ENCODE results near the gene HMGXB3. TPM values are rescaled to one million over a fixed set of nuclear protein-coding genes. Genes with fewer than 3 reads are reported as not detected.

The HMGXB3 gene, protein sequence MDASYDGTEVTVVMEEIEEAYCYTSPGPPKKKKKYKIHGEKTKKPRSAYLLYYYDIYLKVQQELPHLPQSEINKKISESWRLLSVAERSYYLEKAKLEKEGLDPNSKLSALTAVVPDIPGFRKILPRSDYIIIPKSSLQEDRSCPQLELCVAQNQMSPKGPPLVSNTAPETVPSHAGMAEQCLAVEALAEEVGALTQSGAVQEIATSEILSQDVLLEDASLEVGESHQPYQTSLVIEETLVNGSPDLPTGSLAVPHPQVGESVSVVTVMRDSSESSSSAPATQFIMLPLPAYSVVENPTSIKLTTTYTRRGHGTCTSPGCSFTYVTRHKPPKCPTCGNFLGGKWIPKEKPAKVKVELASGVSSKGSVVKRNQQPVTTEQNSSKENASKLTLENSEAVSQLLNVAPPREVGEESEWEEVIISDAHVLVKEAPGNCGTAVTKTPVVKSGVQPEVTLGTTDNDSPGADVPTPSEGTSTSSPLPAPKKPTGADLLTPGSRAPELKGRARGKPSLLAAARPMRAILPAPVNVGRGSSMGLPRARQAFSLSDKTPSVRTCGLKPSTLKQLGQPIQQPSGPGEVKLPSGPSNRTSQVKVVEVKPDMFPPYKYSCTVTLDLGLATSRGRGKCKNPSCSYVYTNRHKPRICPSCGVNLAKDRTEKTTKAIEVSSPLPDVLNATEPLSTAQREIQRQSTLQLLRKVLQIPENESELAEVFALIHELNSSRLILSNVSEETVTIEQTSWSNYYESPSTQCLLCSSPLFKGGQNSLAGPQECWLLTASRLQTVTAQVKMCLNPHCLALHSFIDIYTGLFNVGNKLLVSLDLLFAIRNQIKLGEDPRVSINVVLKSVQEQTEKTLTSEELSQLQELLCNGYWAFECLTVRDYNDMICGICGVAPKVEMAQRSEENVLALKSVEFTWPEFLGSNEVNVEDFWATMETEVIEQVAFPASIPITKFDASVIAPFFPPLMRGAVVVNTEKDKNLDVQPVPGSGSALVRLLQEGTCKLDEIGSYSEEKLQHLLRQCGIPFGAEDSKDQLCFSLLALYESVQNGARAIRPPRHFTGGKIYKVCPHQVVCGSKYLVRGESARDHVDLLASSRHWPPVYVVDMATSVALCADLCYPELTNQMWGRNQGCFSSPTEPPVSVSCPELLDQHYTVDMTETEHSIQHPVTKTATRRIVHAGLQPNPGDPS (N-terminal part only)
- total RNA-seq: 10 to 100 TPM; 23.6 to 44.6 (median 29.4) TPM

DNA sequence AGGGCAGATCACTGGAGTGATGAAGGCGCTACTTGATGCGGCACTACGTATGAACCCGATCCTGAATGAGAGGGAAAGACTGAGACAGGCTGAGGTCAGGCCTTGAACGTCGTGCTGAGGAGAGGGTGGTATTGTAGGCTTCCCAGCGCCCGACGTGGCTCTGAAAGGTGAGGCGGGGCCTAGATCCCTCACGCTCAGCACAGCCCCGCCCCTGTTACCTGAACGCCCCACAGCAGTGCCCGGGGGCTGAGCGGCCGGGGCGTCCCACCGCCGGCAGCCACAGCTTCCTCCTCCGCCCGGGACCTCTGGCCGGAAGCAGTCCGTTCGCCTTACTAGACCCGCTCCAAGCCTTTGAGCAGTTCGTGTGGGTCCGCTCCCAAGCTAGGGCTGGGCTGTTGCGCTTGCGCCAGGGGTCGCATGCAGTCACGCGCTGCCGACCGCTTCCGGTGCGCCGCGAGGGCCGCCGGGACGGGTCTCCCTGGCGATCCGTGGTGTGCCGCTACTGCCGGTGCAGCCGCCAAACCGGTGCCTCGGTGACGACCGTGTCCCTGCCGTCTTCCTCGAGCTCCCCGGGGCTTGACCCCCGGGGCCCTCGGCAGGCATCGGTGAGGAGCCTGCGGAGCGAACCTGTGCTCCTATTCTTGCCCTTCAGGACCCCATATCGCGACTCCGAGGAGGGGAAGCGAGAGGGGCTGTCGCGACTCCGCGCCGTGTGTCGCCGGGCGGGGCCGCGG is at the start of gene HMGXB3, which contains the start of gene TIGD6:
Gene HMGXB3 (plus strand): TSS at position 484 of the 734 bp plus-strand sequence. CDS start 4,114 bp downstream, outside the sequence.
Gene TIGD6 (minus strand): TSS at position 399 of the 734 bp plus-strand sequence. CDS start 4,306 bp downstream, outside the sequence.
- TF ChIP-seq, protein P1, sequence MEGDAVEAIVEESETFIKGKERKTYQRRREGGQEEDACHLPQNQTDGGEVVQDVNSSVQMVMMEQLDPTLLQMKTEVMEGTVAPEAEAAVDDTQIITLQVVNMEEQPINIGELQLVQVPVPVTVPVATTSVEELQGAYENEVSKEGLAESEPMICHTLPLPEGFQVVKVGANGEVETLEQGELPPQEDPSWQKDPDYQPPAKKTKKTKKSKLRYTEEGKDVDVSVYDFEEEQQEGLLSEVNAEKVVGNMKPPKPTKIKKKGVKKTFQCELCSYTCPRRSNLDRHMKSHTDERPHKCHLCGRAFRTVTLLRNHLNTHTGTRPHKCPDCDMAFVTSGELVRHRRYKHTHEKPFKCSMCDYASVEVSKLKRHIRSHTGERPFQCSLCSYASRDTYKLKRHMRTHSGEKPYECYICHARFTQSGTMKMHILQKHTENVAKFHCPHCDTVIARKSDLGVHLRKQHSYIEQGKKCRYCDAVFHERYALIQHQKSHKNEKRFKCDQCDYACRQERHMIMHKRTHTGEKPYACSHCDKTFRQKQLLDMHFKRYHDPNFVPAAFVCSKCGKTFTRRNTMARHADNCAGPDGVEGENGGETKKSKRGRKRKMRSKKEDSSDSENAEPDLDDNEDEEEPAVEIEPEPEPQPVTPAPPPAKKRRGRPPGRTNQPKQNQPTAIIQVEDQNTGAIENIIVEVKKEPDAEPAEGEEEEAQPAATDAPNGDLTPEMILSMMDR (IDR thresholded peaks at IDR 0.05; ENCODE audit: low read depth): no peak

DNA sequence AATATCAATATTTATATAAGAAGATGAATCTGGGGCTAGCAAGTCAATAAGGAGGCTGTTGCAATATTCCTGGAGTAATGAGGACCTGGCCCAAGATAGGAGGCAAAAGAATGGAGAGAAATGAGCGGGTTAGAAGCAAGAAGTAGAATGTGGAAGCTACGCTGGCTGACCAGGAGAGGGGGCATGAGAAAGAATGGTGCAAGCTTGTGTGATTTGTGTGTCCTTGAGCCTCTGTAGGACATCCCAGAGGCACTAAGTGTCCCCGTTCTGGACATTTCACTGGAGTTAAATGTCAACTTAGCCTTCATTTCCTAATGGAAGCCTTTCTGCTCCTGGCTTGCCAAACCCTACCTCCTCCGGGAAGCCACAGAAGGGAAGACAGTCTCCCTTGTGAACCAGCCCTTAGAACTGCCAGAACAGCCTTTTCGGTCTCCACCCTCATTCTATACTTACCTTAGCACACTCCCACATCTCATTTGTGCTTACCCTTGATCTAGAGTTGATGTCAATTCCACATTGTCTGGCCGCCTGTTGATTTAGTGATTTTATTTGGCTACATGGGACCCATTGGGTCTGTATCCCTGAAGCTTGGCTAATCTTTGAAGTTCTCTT is 49.3 kb upstream of the HMGXB3 start:
- TF ChIP-seq, protein P1 (IDR thresholded peaks at IDR 0.05; ENCODE audit: low read depth): no peak

DNA sequence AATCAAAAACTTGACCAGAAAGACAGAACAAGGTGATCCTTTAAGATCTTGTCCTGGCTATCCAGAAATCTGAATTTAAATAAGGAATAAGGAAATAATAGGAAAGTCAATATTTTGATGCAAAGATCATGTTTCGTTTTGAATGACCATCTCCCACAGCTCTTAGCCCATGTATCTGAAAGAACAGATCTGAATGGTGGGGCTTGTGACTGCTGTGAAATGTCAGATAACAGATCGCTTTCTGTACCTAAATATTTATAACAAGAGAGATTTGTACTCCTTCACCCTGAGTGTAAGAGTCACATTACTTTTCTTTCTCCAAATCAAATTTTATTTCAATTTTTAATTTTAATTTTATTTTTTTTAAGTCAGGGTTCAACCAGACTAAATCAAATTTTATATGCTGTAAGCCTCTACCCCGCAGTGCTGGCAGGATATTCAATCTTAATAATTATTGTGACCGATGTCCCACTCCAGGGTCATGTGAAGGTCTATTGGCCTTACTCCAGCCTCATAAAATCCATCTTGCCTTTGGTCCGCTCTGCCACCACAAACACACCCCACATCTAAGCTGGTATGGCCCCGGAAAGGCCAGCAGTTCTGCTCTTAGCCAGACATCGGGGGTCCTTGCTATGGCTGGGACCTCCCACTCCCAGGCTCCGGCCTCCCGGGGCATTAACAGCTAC is 47.0 kb upstream of the HMGXB3 start:
- TF ChIP-seq, protein P1 (IDR thresholded peaks at IDR 0.05; ENCODE audit: low read depth): no peak

DNA sequence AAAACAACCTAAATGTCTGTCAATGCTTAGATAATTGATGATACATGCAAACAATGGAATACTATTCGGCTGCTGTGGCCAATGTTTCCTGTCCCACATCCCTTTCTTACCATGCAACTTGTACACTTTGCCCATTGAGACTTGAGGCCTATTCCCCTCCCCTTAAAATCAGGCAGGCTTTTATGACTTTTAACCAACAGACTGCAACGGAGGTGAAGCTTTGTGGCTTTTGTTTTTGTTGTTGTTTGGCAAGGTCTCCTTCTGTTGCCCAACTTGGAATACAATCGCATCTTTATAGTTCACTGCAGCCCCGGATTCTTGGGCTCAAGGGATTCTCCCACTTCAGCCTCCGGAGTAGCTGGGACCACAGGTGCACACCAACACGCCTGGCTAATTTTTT is 45.7 kb upstream of the HMGXB3 start:
- TF ChIP-seq, protein P1 (IDR thresholded peaks at IDR 0.05; ENCODE audit: low read depth): no peak

DNA sequence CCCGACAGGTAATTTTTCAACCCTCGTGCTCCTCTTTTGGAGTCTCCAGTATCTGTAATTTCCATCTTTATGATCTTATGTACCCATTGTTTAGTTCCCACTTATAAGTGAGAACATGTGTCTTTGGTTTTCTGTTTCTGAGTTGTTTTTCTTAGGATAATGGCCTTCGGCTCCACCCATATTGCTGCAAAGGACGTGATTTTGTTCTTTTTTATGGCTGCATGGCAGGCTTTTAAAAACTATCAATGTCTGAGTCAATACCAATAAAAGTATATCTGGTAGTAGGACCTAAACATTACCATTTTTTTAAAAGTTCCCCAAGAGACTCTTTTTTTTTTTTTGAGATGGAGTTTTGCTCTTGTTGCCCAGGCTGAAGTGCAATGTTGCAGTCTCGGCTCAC is 43.9 kb upstream of the HMGXB3 start:
- TF ChIP-seq, protein P1 (IDR thresholded peaks at IDR 0.05; ENCODE audit: low read depth): no peak

DNA sequence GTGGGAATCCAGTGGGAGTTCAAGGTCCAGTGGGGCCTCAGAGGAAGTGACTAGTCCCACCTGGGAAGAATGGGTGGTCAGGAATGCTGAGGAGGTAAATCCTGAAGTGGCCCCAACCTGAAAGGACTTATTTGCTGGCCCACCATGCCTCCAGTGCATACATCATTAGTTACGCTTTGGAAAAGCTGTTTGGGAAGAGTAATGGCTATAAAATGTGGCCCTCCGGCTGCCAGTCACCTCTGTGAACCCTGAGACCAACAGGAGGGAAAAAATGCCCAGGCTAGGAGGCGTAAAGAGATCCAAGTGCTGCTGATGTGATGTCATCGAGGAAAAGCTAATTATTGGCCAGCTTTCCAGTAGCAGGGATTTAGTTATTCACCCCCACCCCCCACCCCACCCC is 42.7 kb upstream of the HMGXB3 start:
- TF ChIP-seq, protein P1 (IDR thresholded peaks at IDR 0.05; ENCODE audit: low read depth): no peak

All from subcutaneous adipose tissue (tissue), 4 donors.